ENCODE results near the gene CHTF8.

DNA sequence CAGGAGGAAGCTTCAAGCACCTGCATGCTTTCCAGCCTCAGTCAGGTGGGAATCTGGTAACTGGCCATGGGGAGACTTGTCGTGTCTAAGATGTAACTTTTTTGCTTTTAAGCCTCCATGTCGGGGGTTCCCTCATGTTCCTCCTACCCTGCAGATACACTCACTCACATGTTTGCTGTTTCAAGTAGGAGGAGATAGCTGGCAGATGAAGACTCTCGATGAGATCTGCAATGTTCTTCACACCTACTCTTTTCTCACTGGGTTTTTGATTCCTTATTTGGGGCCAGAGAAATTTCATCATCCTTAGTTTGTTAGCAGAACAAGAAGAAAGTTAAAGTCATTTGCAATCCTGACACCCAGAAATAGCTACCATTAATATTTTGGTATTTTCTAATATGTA lies 24.8 kb upstream of the CHTF8 start:
- TF ChIP-seq, protein P1, sequence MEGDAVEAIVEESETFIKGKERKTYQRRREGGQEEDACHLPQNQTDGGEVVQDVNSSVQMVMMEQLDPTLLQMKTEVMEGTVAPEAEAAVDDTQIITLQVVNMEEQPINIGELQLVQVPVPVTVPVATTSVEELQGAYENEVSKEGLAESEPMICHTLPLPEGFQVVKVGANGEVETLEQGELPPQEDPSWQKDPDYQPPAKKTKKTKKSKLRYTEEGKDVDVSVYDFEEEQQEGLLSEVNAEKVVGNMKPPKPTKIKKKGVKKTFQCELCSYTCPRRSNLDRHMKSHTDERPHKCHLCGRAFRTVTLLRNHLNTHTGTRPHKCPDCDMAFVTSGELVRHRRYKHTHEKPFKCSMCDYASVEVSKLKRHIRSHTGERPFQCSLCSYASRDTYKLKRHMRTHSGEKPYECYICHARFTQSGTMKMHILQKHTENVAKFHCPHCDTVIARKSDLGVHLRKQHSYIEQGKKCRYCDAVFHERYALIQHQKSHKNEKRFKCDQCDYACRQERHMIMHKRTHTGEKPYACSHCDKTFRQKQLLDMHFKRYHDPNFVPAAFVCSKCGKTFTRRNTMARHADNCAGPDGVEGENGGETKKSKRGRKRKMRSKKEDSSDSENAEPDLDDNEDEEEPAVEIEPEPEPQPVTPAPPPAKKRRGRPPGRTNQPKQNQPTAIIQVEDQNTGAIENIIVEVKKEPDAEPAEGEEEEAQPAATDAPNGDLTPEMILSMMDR (IDR thresholded peaks at IDR 0.05) = no peak
- no peak for TF ChIP-seq POLR2A (IDR thresholded peaks at IDR 0.05; ENCODE audit: low read depth)
- TF ChIP-seq EP300 (IDR thresholded peaks at IDR 0.05) = no peak
